Activated T-cell treated with anti-CD3 and anti-CD28 coated beads for 48 hours (primary cell): ENCODE measurements around the gene KIAA1217.

ENCODE experiments used
- DNase-seq: peaks from one replicate; pipeline ENCODE4 v3.0.0-alpha.2; 2020; ENCODE audit warnings: low read depth

KIAA1217 gene

DNA sequence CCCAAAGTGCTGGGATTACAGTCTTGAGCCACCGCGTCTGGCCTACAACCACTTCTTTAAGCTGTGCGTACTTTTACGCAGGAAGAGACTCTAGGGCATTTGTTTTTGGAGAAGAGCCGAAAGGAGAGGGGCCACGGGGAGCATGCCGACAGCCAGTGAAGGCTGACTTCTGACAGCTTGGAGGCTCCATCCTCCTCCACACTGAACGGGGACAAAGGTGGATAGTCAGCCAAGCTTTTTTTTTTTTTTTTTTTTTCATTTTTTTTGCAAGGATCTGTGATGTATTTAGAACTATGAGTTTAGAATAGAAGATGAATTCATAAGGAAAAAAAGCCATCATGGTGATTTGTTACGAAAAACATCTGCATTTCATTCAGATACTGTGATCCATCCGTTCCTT is 293.1 kb downstream of the KIAA1217 start:
- no peak for DNase-seq

DNA sequence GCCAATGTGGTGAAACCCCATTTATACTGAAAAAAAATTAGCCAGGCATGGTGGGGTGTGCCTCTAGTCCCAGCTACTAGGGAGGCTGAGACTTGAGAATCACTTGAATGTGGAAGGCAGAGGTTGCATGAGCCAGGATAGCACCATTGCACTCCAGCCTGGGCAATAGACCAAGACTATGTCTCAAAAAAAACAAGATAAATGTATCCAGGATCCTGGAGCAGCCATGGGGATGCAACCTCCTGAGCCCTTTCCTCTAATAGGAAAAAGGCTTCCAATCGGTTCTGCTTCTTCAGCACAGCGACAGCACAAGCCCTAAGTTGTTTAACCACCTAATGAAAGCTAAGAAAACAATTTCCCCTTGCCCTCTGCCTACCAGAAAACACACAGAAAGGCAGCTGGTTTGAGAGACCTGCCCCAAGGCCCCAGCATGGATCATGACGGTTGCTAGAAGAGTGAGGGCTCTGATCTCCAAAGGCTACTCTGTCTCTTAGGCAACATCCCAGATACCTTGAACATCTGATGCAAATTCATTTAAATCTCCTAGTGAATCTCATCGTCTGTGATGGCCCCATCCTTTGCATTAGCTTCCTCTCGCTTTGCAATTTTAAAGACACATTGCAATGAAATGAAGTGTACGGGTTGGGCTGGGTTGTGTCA is 294.0 kb downstream of the KIAA1217 start:
- no peak for DNase-seq

DNA sequence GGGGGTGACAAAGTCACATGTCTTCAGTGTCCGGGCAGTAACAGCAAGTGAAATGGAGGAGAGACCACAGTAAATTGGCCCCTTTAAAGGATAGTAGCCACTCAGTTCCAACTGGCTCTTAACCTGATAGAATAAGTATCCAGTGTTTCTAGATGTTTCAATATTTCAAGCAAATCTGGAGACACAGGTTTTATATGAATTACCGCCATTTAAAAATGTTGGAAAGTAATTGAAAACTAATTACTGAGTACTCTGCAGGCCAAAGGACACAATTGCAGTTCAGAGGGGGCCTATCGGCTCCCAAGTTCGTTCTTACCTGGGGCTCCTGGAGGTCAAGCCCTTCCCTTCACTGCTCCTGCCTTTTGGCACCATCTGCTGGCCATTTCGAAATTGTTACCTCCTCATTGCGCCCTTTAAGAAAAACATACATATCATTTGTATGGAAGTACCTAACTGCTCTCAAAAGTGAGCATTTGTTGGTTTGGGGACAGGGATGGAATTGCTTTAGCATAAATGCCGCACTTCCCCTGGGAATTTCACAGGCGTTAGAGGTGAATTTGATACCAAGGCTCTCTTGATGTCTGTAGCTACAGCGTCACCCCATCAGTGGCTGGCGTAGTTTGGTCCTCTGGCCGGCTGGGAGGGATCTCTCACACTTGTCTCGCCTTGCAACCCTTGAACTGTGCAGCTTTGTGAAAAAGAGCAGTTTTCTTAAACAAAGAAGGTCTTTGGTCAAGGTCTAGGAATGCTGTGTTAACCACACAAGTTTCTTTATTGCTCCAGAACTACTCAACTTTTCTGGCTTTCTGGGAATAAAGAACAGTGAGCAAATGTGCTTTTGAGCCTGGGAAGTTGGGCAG is 294.8 kb downstream of the KIAA1217 start:
- peak; percentile 25 for DNase-seq

DNA sequence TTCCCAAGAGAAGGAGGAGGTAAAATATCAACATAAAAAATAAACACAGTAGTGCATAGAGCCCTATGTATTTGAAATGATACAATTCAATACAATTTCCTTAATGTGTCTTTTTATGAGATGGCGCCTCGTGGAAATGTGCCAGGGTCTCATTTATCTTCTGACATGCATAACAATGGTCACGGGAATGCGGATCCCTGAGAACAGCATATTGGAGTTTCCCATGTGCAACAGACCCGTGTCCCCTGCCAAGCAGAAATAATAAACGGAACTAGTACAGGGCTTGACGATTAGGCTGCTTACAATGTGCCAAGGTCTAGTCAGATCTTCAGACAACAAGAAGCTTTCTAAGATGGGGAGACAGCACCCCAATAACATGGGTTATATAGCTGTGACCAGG is 296.8 kb downstream of the KIAA1217 start:
- DNase-seq, result no peak

DNA sequence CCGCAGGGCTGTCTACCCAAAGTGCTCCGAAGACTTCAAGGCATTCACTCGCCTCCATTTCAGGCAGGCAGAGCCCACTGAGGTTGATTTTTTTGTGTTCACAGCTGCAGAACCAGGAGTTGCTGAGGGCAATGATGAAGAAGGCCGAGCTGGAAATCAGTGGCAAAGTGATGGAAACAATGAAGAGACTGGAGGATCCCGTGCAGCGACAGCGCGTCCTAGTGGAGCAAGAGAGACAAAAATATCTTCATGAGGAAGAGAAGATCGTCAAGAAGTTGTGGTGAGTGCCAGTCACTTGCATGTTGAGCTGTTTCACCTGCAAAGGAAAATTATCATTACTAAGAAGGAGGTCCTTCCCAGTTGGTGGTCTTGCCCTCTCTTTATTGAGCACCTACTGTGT is 304.2 kb downstream of the KIAA1217 start:
- DNase-seq, result no peak

DNA sequence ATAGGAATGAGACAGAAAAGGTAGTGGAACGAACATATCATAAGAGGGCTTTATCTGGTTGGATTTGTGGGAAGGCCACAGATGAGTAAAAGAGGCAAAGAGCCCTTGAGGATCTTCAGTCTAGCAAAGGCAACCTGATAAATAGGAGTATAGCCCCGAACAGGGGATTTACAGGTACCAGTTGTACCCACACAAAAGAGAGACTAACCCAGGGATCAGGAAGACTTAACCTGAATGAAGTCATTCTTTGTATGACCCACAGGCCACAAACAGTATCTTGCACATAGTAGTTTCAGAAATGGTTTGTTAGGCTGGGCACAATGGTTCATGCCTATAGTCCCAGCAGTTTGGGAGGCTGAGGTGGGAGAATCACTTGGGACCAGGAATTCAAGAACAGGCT is 306.5 kb downstream of the KIAA1217 start:
- no peak for DNase-seq

DNA sequence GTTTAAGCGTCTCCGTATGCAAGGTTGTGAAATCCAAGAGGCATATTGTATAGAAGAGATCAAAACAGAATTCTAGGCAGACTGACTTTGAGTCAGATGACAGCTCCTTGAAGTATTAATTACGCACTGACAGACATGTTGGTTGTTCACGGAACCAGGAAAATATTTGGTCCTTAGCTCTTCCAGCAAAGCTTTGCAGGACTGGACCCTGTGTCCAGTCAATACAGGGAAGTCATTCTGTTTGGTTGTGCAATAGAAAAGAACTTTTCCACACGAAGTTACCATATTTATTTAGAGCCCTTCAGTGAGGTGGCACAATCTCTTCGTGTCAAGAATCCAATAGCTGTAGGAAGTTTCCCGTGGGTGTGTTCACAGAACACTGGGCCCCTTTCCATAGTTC is 309.5 kb downstream of the KIAA1217 start:
- DNase-seq, result no peak

DNA sequence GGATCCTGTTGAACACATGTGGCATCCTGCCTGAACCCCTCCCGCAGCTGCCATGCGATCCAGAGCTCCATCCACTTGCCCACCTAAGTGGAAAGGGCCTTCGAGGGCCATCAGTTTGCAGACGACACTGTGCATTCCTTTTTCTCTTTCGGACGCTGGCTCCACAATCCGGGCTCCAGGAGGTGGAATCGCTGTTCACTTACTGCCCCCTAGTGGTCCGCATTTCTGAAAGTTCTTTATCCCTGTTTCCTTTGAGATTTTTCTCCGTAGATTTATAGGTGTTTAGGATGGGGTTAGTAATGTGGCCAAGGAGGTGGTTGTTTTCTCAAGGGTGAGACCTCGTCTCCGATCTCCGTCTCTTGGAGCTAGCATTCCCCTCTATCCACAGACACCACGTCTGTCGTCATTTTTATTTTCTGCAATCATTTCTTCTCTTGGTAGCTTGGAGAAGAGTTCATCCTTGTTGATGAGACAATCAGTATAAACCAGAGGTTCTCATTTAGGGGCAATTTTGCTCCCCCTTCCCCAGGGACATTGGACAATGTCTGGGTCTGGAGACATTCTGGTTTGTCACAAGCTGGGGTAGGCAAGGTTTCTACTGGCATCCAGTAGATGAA is 310.2 kb downstream of the KIAA1217 start:
- DNase-seq, result peak; percentile 23

DNA sequence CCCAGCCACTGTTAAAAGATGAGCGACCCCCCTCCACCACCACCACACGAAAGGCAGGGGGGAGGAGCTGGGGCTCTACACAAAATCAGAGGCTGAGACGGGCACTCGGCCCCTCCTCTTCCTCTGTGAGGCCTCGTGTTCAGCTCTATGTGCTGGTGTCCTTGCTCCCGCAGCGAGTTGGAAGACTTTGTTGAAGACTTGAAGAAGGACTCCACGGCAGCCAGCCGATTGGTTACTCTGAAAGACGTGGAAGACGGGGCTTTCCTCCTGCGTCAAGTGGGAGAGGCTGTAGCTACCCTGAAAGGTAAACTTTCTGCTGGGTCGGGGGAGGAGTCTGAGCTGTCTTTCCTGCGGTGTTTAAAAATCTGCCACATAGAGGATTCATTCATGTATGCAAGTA is 311.0 kb downstream of the KIAA1217 start:
- DNase-seq, result peak; percentile 6

DNA sequence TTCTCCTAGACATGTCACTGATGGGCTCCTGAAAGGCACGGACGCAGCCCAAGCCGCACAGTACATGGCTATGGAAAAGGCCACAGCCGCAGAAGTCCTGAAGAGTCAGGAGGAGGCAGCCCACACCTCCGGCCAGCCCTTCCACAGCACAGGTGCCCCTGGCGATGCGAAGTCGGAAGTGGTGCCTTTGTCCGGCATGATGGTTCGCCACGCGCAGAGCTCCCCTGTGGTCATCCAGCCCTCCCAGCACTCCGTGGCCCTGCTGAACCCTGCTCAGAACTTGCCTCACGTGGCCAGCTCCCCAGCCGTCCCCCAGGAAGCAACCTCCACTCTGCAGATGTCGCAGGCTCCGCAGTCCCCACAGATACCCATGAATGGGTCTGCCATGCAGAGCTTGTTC is 315.4 kb downstream of the KIAA1217 start:
- no peak for DNase-seq

DNA sequence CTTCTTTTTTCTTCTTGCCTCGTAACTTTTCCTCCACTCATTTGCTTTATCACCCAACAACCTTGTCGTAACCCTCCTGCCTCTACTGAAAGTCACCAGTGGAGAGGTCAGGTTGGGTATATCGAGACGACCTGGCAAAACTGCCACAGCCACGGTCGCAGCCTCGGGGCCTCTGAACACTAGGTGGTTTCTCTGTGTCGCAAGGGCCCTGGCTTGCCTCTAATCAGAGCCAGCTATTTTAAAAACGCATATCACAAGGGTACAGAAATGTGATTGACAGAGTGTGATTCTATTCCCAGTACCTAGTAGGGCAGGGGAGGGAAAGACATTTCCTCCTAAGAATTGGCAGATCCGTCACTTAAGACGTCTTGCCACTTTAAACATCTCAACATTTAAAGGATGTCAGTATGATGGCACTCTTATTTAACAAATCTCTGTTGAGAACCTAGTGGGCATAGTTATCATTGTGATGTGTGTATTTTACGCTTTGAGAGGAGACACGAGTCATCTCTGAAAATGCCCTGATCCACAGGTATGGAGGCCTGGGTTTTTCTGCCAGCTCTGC is 317.2 kb downstream of the KIAA1217 start:
- DNase-seq, result no peak

DNA sequence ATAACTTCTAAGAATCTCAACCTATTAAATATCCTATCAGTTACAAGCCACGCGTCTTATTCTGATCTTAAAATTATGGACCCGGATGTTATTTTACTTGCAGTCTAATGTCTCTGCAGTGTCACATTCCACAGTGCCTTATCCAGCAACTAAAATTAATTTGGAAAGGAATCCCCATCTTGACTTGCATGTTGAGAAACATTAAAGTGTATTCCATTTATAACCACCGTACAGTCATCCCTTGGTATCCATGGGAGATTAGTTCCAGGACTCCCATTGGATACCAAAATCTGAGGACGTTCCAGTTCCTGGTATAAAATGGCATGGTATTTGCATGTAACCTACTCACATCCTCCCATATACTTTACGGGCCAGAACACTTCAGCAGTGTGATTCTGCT is 320.0 kb downstream of the KIAA1217 start:
- no peak for DNase-seq

DNA sequence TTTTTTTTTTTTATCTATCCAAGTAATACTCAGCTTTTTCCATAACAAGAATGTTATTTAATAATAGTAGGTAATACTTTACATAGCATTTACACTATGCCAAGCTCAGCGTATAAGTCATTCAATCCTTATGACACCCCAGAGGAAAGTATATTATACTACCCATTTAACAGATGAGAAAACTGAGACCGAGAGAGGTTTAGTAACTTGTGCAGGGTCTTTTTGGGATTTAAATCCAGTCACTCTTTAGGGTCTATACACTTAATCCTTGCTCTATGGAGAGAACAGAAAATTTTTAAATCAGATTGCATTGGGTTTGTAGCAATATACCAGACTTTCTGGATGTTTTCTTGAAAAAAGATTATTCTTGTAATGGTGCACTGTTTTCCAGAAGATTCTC is 322.5 kb downstream of the KIAA1217 start:
- DNase-seq, result no peak

DNA sequence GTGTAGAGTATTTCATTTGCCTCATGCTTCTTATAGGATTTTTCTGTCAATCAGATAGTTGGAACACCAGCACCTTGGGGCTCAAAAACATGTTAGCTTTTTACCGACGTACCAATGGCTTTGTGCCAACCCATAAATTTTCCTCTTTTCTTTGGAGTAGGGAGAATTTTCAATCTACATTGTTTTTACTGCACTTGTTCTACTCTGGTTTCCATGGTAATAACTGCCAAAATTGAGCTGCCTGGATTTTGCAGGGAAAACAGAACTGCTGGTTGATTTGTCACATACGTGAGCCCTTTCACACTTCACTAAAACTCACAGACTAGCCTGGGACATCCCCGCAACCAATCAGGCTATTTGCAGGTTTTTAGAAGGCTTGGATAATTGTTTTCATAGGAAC is 325.0 kb downstream of the KIAA1217 start:
- no peak for DNase-seq

DNA sequence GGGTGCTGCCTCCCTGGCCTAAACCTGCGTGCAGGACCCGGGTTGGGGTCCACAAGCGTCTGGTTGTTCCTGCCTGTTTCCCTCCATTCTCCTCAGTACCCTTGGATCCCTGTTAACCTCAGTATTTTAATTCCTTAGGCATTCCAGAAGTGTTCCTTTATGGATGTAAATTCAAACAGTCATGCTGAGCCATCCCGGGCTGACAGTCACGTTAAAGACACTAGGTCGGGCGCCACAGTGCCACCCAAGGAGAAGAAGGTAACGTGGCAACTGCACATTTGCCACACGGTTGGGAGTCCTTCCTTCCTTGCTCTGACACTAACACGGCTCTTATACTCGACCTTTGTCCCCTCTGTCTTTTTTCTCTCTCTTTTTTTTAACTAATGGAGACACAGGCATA is 327.7 kb downstream of the KIAA1217 start:
- DNase-seq, result no peak

DNA sequence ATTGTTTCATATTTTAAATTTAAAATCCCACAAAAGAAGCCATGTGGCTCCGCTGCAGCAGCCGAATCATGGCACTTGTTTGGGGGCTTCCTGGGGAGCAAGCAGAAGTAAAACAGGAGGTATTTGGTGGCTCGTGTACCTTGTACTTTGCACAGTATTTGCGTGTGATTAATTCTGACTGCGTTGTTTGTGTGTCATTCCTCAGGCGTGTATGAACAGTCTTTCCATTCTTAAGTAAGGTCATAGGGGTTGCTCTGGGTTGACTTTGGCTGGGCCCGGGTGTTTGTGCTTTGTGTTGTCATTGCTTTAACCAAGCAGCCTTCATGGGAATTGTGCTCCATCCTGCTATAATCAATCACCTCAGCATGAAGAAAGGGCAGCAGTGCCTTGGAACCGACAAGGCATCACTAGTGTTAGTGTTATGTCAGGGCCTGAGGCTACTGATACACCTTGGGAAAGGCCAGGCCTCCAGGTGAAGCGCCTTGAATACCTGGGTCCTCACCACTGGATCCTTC is 332.4 kb downstream of the KIAA1217 start:
- DNase-seq, result no peak

DNA sequence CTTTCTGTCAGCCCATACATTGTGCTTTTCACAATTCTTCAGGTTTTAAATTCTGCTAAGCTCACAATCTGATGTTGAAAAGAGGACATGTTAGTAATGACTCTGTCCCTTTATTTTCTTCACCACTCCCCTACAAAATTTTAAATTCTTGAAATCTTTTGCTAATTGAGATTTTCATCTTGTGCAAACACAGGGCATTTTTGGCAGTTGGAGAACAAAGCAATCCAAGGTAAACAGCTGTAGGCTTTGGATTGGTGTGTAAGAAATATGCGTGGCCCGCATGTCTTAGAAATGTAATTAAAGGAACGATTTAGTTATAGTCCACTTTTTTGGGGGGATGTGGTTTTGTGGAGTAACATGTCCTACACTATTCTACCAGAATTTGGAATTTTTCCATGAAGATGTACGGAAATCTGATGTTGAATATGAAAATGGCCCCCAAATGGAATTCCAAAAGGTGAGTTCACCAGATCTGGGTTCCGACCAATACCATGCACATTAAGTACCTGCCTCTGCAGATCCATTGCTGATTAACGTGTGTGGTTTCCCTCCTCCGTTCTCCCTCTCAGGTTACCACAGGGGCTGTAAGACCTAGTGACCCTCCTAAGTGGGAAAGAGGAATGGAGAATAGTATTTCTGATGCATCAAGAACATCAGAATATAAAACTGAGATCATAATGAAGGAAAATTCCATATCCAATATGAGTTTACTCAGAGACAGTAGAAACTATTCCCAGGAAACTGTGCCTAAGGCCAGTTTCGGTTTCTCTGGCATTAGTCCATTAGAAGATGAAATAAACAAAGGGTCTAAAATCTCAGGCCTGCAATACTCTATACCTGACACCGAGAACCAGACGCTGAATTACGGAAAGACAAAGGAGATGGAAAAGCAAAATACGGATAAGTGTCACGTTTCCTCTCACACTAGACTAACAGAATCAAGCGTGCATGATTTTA is 333.7 kb downstream of the KIAA1217 start:
- no peak for DNase-seq

DNA sequence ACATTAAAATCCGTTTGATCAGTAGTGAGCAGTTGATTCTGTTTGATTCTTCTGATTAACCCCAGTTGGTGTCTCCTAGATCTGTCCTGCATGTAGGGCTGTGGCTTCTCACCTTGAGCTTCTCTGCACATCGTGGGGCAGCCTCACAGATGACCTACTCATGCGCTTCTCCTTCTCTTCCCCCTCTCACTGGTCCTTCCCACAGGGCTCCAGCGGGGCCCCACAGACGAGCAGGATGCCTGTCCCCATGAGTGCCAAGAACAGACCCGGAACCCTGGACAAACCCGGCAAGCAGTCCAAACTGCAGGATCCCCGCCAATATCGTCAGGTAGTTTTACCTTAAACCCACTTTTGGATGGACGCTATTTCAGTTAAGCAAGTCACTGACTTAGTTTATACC is 335.8 kb downstream of the KIAA1217 start:
- no peak for DNase-seq

DNA sequence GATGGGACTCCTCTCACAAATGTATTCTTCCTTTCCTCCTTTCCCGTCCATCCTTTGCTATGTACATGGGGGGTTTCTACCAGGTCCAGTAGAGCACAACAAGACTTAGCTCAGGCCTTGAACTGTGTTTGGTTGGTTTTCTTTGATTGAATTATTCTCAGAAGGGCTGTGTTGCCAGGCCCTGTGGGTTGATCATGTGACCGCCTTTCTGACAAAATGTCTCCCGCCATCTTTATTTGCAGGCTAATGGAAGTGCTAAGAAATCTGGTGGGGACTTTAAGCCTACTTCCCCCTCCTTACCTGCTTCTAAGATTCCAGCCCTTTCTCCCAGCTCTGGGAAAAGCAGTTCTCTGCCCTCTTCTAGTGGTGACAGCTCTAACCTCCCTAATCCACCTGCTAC is 336.6 kb downstream of the KIAA1217 start:
- no peak for DNase-seq

DNA sequence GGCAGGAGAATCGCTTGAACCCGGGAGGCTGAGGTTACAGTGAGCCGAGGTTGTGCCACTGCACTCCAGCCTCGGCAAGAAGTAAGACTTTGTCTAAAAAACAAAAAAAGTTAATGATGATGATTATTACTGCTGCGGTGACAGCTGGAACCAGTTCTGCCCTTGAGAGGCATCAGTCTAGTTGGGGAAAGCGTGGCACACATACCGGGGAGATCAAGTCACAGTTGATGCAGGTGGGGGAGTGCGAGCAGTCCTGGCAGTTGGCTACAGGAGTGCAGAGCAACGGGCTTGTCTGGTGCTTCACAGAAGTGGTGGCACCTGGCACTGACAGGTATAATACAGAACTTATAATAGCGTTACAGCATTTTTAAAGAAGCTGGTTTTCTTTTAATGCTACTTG is 341.7 kb downstream of the KIAA1217 start:
- DNase-seq, result no peak

DNA sequence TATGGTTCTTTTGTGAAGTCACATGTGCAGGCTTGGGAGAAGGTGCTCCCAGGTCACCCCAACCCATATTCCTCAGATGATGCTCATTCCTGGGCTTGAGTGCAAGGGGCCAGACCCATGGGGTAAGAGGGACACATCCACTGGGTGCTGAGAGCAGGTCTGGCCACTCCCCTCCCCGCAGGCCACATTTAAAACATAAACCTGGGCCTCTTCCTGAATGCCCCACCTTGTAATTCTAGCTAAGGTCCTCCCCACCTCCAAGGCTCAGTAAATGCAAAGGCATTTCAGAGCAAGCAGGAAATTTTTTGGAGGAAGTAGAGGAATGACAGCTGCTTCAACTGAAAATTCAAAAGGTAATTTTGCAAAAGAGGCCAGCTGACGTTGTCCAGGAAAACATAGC is 342.2 kb downstream of the KIAA1217 start:
- DNase-seq, result no peak
